H9 (cell line): ENCODE data around the gene RNF217. TPM values are rescaled to one million over a fixed set of nuclear protein-coding genes. Genes with fewer than 3 reads are reported as not detected.

Experiments
- DNase-seq: peaks from one replicate; pipeline ENCODE4 v3.0.0-alpha.2; 2017
- H2AFZ ChIP-seq: one replicate; pipeline ENCODE4 v1.6.1; 2013; ENCODE audit warnings: mild to moderate bottlenecking, low read length, control low read depth, moderate library complexity
- H2AK5ac ChIP-seq: 2 replicates; pipeline ENCODE4 v1.6.1; 2013; ENCODE audit warnings: low read length, control low read depth, mixed read lengths; ENCODE audit not compliant: insufficient read length
- H2BK120ac ChIP-seq: one replicate; pipeline ENCODE4 v1.6.1; 2013; ENCODE audit warnings: low read depth, mild to moderate bottlenecking, low read length, control low read depth, inconsistent platforms; ENCODE audit not compliant: poor library complexity, severe bottlenecking
- H2BK12ac ChIP-seq: 2 replicates; pipeline ENCODE4 v1.6.1; 2013; ENCODE audit warnings: low read length, control low read depth, mixed read lengths, low read depth; ENCODE audit not compliant: insufficient read length
- H2BK15ac ChIP-seq: 2 replicates; pipeline ENCODE4 v1.6.1; 2013; ENCODE audit warnings: low read depth, low read length, control low read depth
- H2BK20ac ChIP-seq: one replicate; pipeline ENCODE4 v1.6.1; 2013; ENCODE audit warnings: low read depth, mild to moderate bottlenecking, low read length, control low read depth, inconsistent platforms; ENCODE audit not compliant: poor library complexity, severe bottlenecking
- H2BK5ac ChIP-seq: 2 replicates; pipeline ENCODE4 v1.6.1; 2013; ENCODE audit warnings: low read length, control low read depth, mixed read lengths; ENCODE audit not compliant: insufficient read length
- H3K14ac ChIP-seq: 2 replicates; pipeline ENCODE4 v1.6.1; 2013; ENCODE audit warnings: low read length, control low read depth; ENCODE audit not compliant: insufficient read depth
- H3K18ac ChIP-seq: 2 replicates; pipeline ENCODE4 v1.6.1; 2013; ENCODE audit warnings: low read depth, mild to moderate bottlenecking, mixed read lengths, low read length, control low read depth; ENCODE audit not compliant: insufficient read length
- H3K23ac ChIP-seq: 2 replicates; pipeline ENCODE4 v1.6.1; 2013; ENCODE audit warnings: low read length, control low read depth, mixed read lengths, low read depth; ENCODE audit not compliant: insufficient read length
- H3K23me2 ChIP-seq: 2 replicates; pipeline ENCODE4 v1.6.1; 2013; ENCODE audit warnings: low read depth, mild to moderate bottlenecking, mixed read lengths, low read length, control low read depth; ENCODE audit not compliant: insufficient read length, poor library complexity, severe bottlenecking
- H3K27ac ChIP-seq: 2 replicates; pipeline ENCODE4 v1.5.1; 2013; ENCODE audit warnings: low read length, control low read depth, mixed read lengths, low read depth; ENCODE audit not compliant: insufficient read length
- H3K27me3 ChIP-seq: 2 replicates; pipeline ENCODE4 v1.6.1; 2013; ENCODE audit warnings: low read length, control low read depth, inconsistent platforms; ENCODE audit not compliant: insufficient read depth
- H3K4ac ChIP-seq: 2 replicates; pipeline ENCODE4 v1.6.1; 2013; ENCODE audit warnings: low read depth, mild to moderate bottlenecking, control low read depth, inconsistent platforms, low read length, moderate library complexity
- H3K4me1 ChIP-seq: 2 replicates; pipeline ENCODE4 v1.6.1; 2013; ENCODE audit warnings: low read length, control low read depth, inconsistent platforms; ENCODE audit not compliant: insufficient read depth
- H3K4me2 ChIP-seq: 2 replicates; pipeline ENCODE4 v1.6.1; 2013; ENCODE audit warnings: low read length, control low read depth, mixed read lengths; ENCODE audit not compliant: insufficient read length, insufficient read depth
- H3K56ac ChIP-seq: 2 replicates; pipeline ENCODE4 v1.6.1; 2013; ENCODE audit warnings: low read depth, mild to moderate bottlenecking, mixed read lengths, low read length, control low read depth; ENCODE audit not compliant: insufficient read length
- H3K79me1 ChIP-seq: 2 replicates; pipeline ENCODE4 v1.6.1; 2013; ENCODE audit warnings: low read depth, mild to moderate bottlenecking, moderate library complexity, low read length, control low read depth, inconsistent platforms; ENCODE audit not compliant: insufficient read depth, poor library complexity, severe bottlenecking
- H3K79me2 ChIP-seq: 2 replicates; pipeline ENCODE4 v1.6.1; 2013; ENCODE audit warnings: low read length, control low read depth, inconsistent platforms; ENCODE audit not compliant: insufficient read depth
- H3K9ac ChIP-seq: 2 replicates; pipeline ENCODE4 v1.6.1; 2013; ENCODE audit warnings: low read length, control low read depth, mixed read lengths; ENCODE audit not compliant: insufficient read length; ENCODE audit errors: extremely low read depth
- H3K9me3 ChIP-seq: one replicate; pipeline ENCODE4 v1.6.1; 2013; ENCODE audit warnings: low read depth, low read length, inconsistent platforms; ENCODE audit not compliant: control insufficient read depth
- H3T11ph ChIP-seq: one replicate; pipeline ENCODE4 v1.6.1; 2013; ENCODE audit warnings: mild to moderate bottlenecking, low read length, control low read depth, inconsistent platforms
- H4K20me1 ChIP-seq: one replicate; pipeline ENCODE4 v1.6.1; 2013; ENCODE audit not compliant: control insufficient read depth, insufficient read length, insufficient read depth
- H4K5ac ChIP-seq: 2 replicates; pipeline ENCODE4 v1.6.1; 2013; ENCODE audit warnings: low read depth, mild to moderate bottlenecking, mixed read lengths, low read length, control low read depth; ENCODE audit not compliant: insufficient read length
- H4K8ac ChIP-seq: replicated peaks from 2 replicates; pipeline ENCODE4 v1.6.1; 2013; ENCODE audit warnings: low read length, control low read depth, mixed read lengths, low read depth; ENCODE audit not compliant: insufficient read length
- H4K91ac ChIP-seq: 2 replicates; pipeline ENCODE4 v1.6.1; 2013; ENCODE audit warnings: low read depth, mild to moderate bottlenecking, moderate library complexity, mixed read lengths, low read length, control low read depth; ENCODE audit not compliant: insufficient read length
- H3K27ac Mint-ChIP-seq, 3 experiments: 2 replicates in 2 of 3; 3 replicates in 1 of 3; pipeline ENCODE4 v1.8.0; 2020 to 2021; ENCODE audit warnings: mixed read lengths in 3 of 3, mild to moderate bottlenecking in 1 of 3, moderate library complexity in 1 of 3
- H3K27me3 Mint-ChIP-seq: 2 replicates; pipeline ENCODE4 v1.8.0; 2021; ENCODE audit warnings: low read depth, mild to moderate bottlenecking, moderate library complexity, mixed read lengths
- H3K36me3 Mint-ChIP-seq, 3 experiments: 2 replicates in 2 of 3; 3 replicates in 1 of 3; pipeline ENCODE4 v1.8.0; 2020 to 2021; ENCODE audit warnings: low read depth in 3 of 3, mixed read lengths in 3 of 3; ENCODE audit not compliant: insufficient read depth in 1 of 3
- H3K4me1 Mint-ChIP-seq, 2 experiments: 2 replicates each; pipeline ENCODE4 v1.8.0; 2020; ENCODE audit warnings: mixed read lengths in 2 of 2
- H3K4me3 Mint-ChIP-seq, 2 experiments: 2 replicates in 1 of 2; 3 replicates in 1 of 2; pipeline ENCODE4 v1.8.0; 2020 to 2021; ENCODE audit warnings: mild to moderate bottlenecking in 2 of 2, mixed read lengths in 2 of 2, moderate library complexity in 1 of 2
- H3K9me3 Mint-ChIP-seq, 2 experiments: 2 replicates in 1 of 2; 3 replicates in 1 of 2; pipeline ENCODE4 v1.8.0; 2020; ENCODE audit warnings: mild to moderate bottlenecking in 2 of 2, mixed read lengths in 2 of 2, moderate library complexity in 1 of 2
- WGBS: extraction: QIAGEN DNeasy Blood & Tissue Kit; methylation state at CpG from one replicate; pipeline ENCODE4 v1.1.7; 2013; ENCODE audit warnings: missing lambda C conversion rate, low lambda C conversion rate, mixed read lengths; ENCODE audit not compliant: insufficient read length; ENCODE audit errors: extremely low coverage; 5-methylcytosine and 5-hydroxymethylcytosine counted together
- total RNA-seq: library from RNA; stranded (reverse); gene quantifications from 2 replicates; pipeline ENCODE4 v1.2.1, GENCODE V29; 2021
- TF ChIP-seq, protein P1 (sequence below): fragments of 200-600 bp; sonication (generic); conservative IDR thresholded peaks from 3 replicates; pipeline ENCODE4 v1.8.0; 2021; ENCODE audit warnings: antibody characterized with exemption, mild to moderate bottlenecking

Gene RNF217
- total RNA-seq, 1 experiment from 2014 or later = 9.6 TPM

DNA sequence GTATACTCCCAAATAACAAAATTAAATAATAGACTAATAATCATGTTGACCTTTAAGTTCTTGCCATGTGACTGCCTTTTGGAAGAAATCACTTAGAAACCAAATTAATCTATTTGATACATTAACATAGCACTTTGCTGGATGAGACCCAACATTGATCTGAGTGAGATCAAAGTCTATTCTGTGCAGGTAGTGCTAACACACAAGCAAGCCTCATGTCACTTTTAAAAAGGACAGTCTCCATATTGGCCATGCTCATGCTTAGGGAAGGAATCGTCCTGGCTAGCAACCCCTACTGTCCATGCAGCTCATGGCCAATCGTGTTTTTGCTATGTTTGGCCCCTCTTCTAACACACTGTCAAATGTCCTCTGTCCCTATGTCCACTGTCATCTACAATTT, 35.8 kb upstream of the RNF217 start:
- no peak overlapping the region for H3K14ac ChIP-seq
- no peak overlapping the region for H3K4ac ChIP-seq
- H4K91ac ChIP-seq = no peak overlapping the region
- H3K27me3 Mint-ChIP-seq = no peaks in the 10 kb centered on the region
- no peak overlapping the region for H2BK120ac ChIP-seq
- no peak overlapping the region for H3K27ac Mint-ChIP-seq
- H4K8ac ChIP-seq = no peak overlapping the region
- no peak overlapping the region for H3K9ac ChIP-seq
- no peak overlapping the region for H2BK15ac ChIP-seq
- no peak overlapping the region for H3K56ac ChIP-seq
- H3K27me3 ChIP-seq = no peaks in the 10 kb centered on the region
- no peak for DNase-seq
- H2BK12ac ChIP-seq = no peak overlapping the region
- H2BK5ac ChIP-seq = no peak overlapping the region
- no peaks in the 10 kb centered on the region for H3K9me3 ChIP-seq
- TF ChIP-seq, protein P1, sequence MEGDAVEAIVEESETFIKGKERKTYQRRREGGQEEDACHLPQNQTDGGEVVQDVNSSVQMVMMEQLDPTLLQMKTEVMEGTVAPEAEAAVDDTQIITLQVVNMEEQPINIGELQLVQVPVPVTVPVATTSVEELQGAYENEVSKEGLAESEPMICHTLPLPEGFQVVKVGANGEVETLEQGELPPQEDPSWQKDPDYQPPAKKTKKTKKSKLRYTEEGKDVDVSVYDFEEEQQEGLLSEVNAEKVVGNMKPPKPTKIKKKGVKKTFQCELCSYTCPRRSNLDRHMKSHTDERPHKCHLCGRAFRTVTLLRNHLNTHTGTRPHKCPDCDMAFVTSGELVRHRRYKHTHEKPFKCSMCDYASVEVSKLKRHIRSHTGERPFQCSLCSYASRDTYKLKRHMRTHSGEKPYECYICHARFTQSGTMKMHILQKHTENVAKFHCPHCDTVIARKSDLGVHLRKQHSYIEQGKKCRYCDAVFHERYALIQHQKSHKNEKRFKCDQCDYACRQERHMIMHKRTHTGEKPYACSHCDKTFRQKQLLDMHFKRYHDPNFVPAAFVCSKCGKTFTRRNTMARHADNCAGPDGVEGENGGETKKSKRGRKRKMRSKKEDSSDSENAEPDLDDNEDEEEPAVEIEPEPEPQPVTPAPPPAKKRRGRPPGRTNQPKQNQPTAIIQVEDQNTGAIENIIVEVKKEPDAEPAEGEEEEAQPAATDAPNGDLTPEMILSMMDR = no peak
- H3K79me1 ChIP-seq = no peaks in the 10 kb centered on the region
- no peaks in the 10 kb centered on the region for H4K20me1 ChIP-seq
- H3K9me3 Mint-ChIP-seq = peaks cover 2 to 11% of the 10 kb centered on the region in 2 experiments
- no peaks in the 10 kb centered on the region for H3K79me2 ChIP-seq
- H2AFZ ChIP-seq = no peak overlapping the region
- H4K5ac ChIP-seq = no peak overlapping the region
- no peaks in the 10 kb centered on the region for H3K23me2 ChIP-seq
- H3K18ac ChIP-seq = no peak overlapping the region
- H3K27ac ChIP-seq = no peak overlapping the region
- H3T11ph ChIP-seq = no peak overlapping the region
- H3K4me1 ChIP-seq = 0 out of 2 replicates have a peak, but pooled peaks cover 1% of the 10 kb centered on the region
- H3K4me3 Mint-ChIP-seq = no peak overlapping the region
- H2AK5ac ChIP-seq = no peak overlapping the region
- no CpG with 5 or more reads among the region's 2 CpGs for WGBS
- no peak overlapping the region for H3K23ac ChIP-seq
- H3K36me3 Mint-ChIP-seq = peaks cover 0 to 3% (median 3%) of the 10 kb centered on the region in 3 experiments; a peak in 4 of 7 replicates
- H3K4me2 ChIP-seq = no peak overlapping the region
- H2BK20ac ChIP-seq = no peak overlapping the region
- peaks cover 0 to 2% of the 10 kb centered on the region in 2 experiments; a peak in 1 of 4 replicates for H3K4me1 Mint-ChIP-seq
